SJSA1 (cell line): ENCODE data around the gene PLCL2. TPM values are rescaled to one million over a fixed set of nuclear protein-coding genes. Genes with fewer than 3 reads are reported as not detected.

Experiments used
- DNase-seq, 2 experiments: peaks; one replicate each; pipeline ENCODE4 v3.0.0-alpha.2; 2015 to 2020; ENCODE audit warnings: low spot score in 2 of 2, low read depth in 1 of 2
- H3K27ac ChIP-seq: fragments of 250-450 bp; sonication (Bioruptor Pico); 2 replicates; pipeline ENCODE4 v1.5.1; 2020; ENCODE audit warnings: mild to moderate bottlenecking, moderate library complexity
- H3K27me3 ChIP-seq: fragments of 250-450 bp; sonication (Bioruptor Pico); replicated peaks from 2 replicates; pipeline ENCODE4 v1.5.1; 2020; ENCODE audit warnings: mild to moderate bottlenecking, moderate library complexity
- H3K36me3 ChIP-seq: fragments of 250-450 bp; sonication (Bioruptor Pico); 2 replicates; pipeline ENCODE4 v1.5.1; 2020; ENCODE audit warnings: mild to moderate bottlenecking
- H3K4me1 ChIP-seq: fragments of 250-450 bp; sonication (Bioruptor Pico); replicated peaks from 2 replicates; pipeline ENCODE4 v1.6.1; 2021; ENCODE audit warnings: mild to moderate bottlenecking
- H3K4me3 ChIP-seq: fragments of 250-450 bp; sonication (Bioruptor Pico); 2 replicates; pipeline ENCODE4 v1.5.1; 2020; ENCODE audit warnings: mild to moderate bottlenecking
- H3K9me3 ChIP-seq: fragments of 250-450 bp; sonication (Bioruptor Pico); replicated peaks from 2 replicates; pipeline ENCODE4 v1.5.1; 2020; ENCODE audit warnings: mild to moderate bottlenecking
- total RNA-seq: library from RNA; depleted of rRNA; stranded (reverse); fragments of >200 nt; shearing (Covaris generic); gene quantifications from 2 replicates; pipeline ENCODE4 v1.2.3, GENCODE V29; 2014

The PLCL2 gene
- total RNA-seq, 1 experiment from 2014 or later = 9.3 TPM

DNA sequence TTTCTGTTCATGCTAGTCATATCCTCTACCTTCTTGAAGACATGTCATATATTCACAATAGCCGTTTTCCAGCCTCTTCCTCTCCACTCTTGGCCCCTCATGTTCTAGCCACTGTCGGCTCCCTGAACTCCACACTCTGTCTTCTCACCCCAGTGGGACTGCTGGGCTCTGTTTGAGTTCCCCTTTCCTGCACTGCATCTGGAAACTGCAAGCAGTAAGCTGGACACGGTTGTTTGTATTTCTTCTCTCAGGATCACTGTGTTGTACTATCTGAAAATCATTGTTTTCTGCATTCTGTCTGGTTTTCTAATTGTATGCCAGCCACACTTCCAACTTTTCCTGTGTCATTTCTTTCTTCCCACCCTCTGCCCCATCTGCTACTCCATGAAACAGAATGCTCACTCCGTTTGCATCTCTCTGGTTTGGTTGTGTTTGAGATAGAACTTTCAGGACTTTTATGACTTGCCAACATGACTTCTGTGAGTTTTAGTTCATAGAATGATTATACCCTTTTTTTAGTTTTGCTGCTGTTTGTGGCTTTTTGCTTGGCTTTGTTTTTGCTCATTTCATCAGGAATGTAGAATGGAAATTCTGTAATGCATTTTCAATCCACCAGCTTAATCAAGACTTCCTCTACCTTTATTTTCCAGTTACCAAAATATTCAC lies 192.3 kb downstream of the PLCL2 start:
- no peaks in the 10 kb centered on the region for H3K9me3 ChIP-seq
- H3K27me3 ChIP-seq = no peaks in the 10 kb centered on the region
- no peak for DNase-seq
- no peak overlapping the region for H3K27ac ChIP-seq
- no peak overlapping the region for H3K4me3 ChIP-seq
- H3K36me3 ChIP-seq = no peaks in the 10 kb centered on the region
- no peaks in the 10 kb centered on the region for H3K4me1 ChIP-seq

DNA sequence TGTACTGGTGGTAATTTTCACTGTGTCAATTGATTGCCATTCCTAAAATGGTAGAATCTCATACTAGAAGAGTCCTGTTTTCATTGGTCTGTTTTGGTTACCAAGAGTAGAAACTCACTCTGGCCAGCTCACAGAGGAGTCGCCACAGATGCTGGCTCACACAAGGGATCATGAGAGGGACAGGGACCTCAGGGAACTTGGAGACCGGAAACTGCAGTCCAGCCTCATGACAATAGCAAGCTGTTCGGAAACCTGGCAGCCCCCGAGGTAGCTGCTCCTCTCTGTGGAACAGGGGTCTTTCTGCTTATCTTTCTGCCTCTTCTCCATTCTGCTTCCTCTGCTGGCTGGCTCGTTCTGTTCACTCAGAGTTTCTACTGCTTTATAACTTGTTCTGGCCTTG lies 192.9 kb downstream of the PLCL2 start:
- H3K9me3 ChIP-seq = no peaks in the 10 kb centered on the region
- no peak for DNase-seq
- H3K4me1 ChIP-seq = no peaks in the 10 kb centered on the region
- H3K27ac ChIP-seq = no peak overlapping the region
- H3K27me3 ChIP-seq = no peaks in the 10 kb centered on the region
- H3K4me3 ChIP-seq = no peak overlapping the region
- H3K36me3 ChIP-seq = no peaks in the 10 kb centered on the region

DNA sequence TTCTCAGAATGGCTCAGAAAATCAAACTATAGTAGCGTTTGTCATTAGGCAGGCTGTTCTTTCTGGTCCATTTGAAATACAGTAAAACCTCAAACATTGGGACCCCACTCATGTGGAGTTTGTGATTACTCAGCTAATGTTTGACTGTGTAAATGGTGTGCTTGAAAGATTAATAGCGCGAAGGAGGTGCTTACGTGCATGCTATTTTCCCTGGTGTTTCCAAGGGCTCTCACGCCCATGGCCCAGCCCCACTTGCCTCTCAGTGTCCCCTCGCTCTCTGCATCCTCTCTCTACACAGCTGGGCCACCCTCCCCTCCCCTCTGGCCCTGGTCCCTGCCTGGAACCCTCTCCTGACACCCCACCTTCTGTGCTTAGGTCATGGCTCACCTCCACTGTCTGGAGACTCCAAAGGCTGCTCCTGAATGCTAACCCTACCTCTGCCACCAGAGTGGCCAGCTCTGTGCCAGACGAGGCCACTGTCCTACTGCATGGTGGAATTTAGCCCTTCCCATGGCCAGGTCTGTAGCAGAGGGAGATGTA lies 194.2 kb downstream of the PLCL2 start:
- Histone ChIP-seq H3K27me3 (no peaks in the 10 kb centered on the region), H3K4me3 (no peak overlapping the region), H3K36me3 (no peaks in the 10 kb centered on the region), H3K4me1 (no peaks in the 10 kb centered on the region), H3K9me3 (no peaks in the 10 kb centered on the region), H3K27ac (no peak overlapping the region)
- DNase-seq = no peak

DNA sequence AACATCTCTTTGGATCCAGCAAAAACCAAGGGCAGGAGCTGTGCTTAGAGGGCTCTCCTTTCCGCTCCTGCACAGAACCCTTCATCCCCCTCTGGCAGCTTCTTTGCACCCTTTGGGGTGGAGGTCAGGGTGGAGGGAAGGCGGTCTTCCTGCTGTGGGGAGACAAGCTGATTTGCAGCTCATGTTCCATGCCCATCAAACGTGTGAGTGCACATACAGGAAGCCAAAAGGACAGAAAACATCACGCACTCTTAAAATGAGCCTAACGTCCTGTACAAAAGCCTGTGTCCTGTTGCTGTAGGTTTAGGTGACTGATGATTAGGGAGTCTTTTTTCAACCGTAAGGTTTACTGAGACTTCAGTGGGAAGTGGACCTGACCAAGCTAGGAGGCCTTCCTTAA lies 195.2 kb downstream of the PLCL2 start:
- H3K27ac ChIP-seq = no peak overlapping the region
- H3K4me3 ChIP-seq = no peak overlapping the region
- no peaks in the 10 kb centered on the region for H3K27me3 ChIP-seq
- no peaks in the 10 kb centered on the region for H3K4me1 ChIP-seq
- no peak for DNase-seq
- H3K36me3 ChIP-seq = no peaks in the 10 kb centered on the region
- H3K9me3 ChIP-seq = no peaks in the 10 kb centered on the region

DNA sequence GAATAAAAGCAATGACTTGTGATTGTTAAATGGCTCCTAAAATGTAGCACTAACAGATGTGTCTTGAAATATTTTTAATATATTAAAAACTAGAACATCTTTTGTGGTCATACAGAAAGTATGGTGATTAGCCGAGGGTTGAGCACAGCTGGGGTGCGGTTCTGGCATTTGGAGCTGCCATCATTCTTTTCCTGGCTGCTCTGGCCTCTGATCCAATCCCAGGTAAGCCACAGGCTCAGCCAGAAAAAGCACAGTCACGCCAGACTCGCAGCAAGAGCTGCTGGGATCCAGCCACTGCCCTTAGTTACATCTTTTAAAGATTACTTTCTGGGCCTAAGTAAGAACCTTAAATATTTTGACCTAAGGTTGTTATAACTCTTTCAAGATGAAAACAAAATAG lies 196.8 kb downstream of the PLCL2 start:
- Histone ChIP-seq H3K9me3 (no peaks in the 10 kb centered on the region), H3K4me3 (no peak overlapping the region), H3K36me3 (no peaks in the 10 kb centered on the region), H3K4me1 (no peaks in the 10 kb centered on the region), H3K27me3 (no peaks in the 10 kb centered on the region), H3K27ac (no peak overlapping the region)
- no peak for DNase-seq

DNA sequence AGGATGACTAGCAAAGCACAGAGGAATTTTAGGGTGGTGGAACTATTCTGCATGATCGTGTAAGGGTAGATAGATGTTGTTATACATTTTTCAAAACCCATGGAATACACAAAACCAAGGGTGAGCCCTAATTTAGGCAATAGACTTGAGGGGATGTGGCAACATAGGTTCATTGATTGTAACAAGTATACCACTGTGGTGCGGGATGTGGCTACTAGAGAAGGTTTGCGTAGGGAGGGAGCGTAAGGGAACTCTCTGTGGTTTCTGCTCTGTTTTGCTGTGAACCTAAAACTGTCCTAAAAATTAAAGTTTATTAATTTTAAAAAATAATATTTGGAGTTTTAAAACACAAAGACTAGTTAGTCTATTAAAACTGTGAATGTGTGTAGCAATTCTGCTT lies 202.8 kb downstream of the PLCL2 start:
- Histone ChIP-seq H3K4me3 (no peak overlapping the region), H3K27ac (no peak overlapping the region), H3K9me3 (no peaks in the 10 kb centered on the region), H3K27me3 (no peaks in the 10 kb centered on the region), H3K36me3 (no peaks in the 10 kb centered on the region), H3K4me1 (no peaks in the 10 kb centered on the region)
- no peak for DNase-seq

DNA sequence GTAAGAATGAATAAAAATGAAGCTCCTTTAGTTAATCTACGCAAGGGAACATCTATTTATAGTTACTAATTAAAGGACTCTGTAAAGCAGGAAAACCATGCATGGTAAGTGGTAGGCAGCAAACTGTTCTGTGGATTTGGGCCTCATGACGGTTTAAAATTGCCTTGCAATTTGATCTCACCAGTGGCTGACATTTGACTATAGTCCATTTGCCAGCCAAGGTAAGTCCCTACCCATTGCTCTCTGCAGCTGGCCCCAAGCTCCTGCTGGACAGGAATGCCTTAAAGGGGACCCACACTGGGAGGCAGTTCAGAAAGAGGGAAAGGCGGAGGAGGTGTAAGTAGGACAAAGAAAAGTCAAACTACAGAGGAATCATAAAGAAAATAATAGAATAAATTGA lies 203.3 kb downstream of the PLCL2 start:
- Histone ChIP-seq H3K27ac (no peak overlapping the region), H3K9me3 (no peaks in the 10 kb centered on the region), H3K36me3 (no peaks in the 10 kb centered on the region), H3K4me3 (no peak overlapping the region), H3K4me1 (no peaks in the 10 kb centered on the region), H3K27me3 (no peaks in the 10 kb centered on the region)
- no peak for DNase-seq

DNA sequence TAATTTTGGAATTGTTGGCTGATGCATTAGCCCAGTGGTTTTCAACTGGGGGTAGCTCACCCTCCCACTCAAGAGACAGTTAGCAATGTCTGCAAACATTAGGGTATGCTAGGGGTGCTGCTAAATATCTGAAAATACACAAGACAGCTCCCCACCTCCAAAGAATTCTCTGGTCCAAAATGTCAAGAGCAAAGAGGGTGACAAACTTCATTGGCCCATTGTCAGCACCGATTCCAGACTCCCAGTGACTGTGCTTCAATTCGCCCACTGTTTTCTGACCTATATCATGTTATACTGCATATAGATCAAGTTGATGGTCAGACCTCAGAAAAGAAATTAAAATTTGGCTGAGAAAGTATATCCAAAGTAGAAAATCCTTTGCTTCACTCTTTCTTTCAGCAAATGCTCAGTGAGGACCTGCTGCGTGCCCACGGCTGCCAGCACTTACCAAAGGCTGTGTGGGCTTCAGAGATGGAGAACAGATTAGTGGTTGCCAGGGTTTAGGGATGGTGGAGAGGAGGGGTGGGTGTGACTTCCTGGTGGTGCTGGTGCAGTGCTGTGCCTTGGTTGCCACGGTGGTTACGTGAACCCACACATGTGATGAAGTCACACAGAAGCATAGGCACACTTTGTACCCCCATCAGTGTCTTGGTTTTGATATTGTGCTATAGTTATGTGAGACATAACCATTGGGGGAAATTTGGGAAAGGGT lies 204.0 kb downstream of the PLCL2 start:
- Histone ChIP-seq H3K4me1 (no peaks in the 10 kb centered on the region), H3K9me3 (no peaks in the 10 kb centered on the region), H3K36me3 (no peaks in the 10 kb centered on the region), H3K27ac (no peak overlapping the region), H3K27me3 (no peaks in the 10 kb centered on the region), H3K4me3 (no peak overlapping the region)
- no peak for DNase-seq

DNA sequence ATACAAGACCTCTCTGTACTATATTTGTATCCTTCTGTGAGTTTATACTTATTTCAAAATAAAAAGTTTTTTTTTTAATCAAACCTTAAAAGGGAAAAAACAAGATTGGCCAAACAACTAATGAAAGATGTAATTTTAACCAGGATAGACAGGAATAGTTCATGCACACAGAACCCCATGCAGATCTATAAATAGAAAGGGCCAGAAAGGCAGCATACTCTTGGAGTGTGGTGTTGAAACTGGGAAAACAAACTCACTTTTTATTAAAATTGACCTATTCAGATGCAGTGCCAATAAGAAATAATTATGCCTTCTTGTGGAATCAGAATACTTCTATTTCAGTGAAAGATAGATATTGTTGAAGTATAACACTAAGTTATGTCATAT lies 204.6 kb downstream of the PLCL2 start:
- DNase-seq = no peak
- Histone ChIP-seq H3K36me3 (no peaks in the 10 kb centered on the region), H3K27me3 (no peaks in the 10 kb centered on the region), H3K27ac (no peak overlapping the region), H3K4me1 (no peaks in the 10 kb centered on the region), H3K9me3 (no peaks in the 10 kb centered on the region), H3K4me3 (no peak overlapping the region)

DNA sequence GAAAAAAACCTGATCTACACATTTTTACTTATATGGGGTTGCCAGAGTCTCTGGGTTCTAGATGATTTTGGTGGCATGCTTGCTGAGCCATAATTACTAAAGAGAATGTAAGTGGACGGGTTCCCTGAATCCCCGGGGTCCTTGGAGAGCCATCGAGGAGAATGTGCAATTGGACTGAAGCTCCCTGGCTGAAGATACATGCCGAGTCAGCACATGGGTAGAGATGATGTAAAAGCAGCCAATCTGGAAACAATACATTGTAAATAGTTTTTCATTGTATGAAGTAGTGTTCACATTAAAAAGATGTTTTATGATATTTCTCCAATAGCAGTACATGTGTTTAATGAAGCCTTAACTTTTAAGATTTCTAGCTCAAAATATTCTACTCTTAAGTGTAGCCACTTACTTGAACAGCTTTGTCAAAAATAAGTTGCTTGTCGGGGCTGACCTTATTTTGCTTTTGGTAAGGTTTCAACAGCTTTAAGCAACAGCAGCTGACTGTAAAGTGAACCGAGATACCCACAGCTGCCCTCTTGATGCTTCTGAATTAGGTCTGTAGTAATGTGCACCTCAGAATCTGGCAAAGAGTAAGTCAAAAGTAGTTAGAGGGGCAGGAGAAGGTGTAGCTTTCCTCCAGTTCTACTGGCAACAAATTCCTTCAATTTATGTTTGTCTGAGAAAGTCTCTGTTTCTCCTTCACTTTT lies 205.7 kb downstream of the PLCL2 start:
- Histone ChIP-seq H3K4me3 (no peak overlapping the region), H3K4me1 (no peaks in the 10 kb centered on the region), H3K36me3 (no peaks in the 10 kb centered on the region), H3K27me3 (no peaks in the 10 kb centered on the region), H3K9me3 (no peaks in the 10 kb centered on the region), H3K27ac (no peak overlapping the region)
- no peak for DNase-seq

DNA sequence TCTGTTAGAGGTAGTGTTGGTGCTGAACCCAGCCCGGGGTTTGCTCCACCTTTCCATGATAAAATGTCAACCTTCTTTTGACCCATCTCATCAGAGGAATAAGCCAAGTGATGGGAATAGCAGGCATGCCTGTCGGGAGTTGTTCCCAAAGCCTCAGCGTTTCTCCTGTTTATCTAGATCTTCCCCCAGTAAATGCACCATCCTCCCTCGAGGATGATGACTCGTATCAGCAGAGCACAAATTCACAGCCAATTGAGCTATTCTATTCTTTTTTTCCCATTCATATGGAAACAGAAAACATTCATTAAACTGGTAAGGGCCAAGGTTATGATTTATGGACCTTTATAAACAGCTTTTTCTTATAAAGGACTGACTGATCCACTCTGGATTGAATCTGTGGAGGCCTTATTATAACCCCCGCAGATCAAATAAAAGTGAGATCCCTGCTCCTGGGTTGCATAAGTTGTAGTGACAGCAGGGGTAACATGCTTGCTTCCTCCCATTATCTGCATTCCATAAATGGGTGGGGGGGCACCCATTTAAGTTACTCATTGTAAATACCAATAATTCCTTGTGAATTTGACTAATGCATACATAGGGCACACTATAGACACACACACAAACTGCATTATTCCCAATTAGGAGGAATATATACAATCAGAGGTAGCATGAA lies 207.3 kb downstream of the PLCL2 start:
- DNase-seq = no peak
- no peak overlapping the region for H3K27ac ChIP-seq
- no peaks in the 10 kb centered on the region for H3K36me3 ChIP-seq
- no peaks in the 10 kb centered on the region for H3K4me1 ChIP-seq
- H3K27me3 ChIP-seq = no peaks in the 10 kb centered on the region
- no peaks in the 10 kb centered on the region for H3K9me3 ChIP-seq
- H3K4me3 ChIP-seq = no peak overlapping the region

DNA sequence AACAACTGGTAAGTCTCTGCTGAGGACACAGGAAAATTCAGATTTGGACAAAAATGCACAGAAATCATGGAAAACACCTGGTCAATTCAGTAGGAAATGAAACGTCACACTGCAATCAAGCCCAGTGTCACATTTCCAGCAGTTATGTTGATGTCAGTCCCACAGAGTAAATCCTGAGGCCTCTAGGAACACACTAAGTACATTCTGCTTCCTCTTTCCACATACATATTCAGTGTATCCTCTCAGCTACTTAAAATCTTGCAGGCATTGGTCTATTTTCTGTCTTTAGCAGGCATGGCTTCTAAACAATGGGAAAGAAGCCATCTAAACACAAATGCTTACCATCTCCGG lies 207.8 kb downstream of the PLCL2 start:
- DNase-seq = no peak
- no peaks in the 10 kb centered on the region for H3K9me3 ChIP-seq
- H3K27me3 ChIP-seq = no peaks in the 10 kb centered on the region
- H3K4me3 ChIP-seq = no peak overlapping the region
- H3K4me1 ChIP-seq = no peaks in the 10 kb centered on the region
- H3K27ac ChIP-seq = no peak overlapping the region
- no peaks in the 10 kb centered on the region for H3K36me3 ChIP-seq

DNA sequence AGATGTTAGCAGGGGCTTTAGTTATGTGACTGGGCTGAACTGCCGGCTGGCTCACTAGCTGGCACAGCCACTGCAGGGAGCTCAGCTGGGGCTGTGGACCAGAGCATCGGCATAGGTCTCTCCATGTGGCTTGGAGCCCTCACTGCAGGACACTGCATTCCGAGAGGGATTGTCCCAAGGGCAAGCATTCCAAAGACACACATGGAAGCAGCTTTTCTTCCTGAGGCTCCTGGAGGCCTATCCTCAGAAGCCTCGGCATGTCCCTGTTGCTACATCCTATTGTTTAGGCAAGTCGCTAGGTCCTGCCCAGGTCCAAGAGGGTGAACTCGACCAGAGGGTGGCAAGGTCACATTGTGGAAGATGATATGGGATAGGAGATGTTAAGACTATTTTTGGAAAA lies 209.8 kb downstream of the PLCL2 start:
- Histone ChIP-seq H3K27me3 (no peaks in the 10 kb centered on the region), H3K9me3 (no peaks in the 10 kb centered on the region), H3K36me3 (no peaks in the 10 kb centered on the region), H3K4me3 (no peak overlapping the region), H3K27ac (no peak overlapping the region), H3K4me1 (no peaks in the 10 kb centered on the region)
- no peak for DNase-seq

DNA sequence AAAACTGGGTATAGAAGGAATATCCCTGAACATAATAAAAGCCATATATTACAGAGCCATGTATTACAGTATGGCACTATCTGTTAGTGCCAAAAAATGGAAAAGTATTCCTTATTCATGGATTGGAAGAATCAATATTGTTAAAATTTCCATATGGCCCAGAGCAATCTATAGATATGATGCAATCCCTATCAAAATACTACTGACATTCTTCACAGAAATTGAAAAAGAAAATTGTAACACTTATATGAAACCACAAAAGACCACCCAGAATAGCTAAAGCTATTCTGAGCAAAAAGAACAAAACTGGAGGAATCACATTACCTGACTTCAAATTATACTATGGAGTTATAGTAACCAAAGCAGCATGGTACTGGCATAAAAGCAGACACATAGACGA lies 218.8 kb downstream of the PLCL2 start:
- H3K4me1 ChIP-seq = no peaks in the 10 kb centered on the region
- DNase-seq = no peak
- no peaks in the 10 kb centered on the region for H3K9me3 ChIP-seq
- no peaks in the 10 kb centered on the region for H3K36me3 ChIP-seq
- no peak overlapping the region for H3K4me3 ChIP-seq
- H3K27ac ChIP-seq = no peak overlapping the region
- H3K27me3 ChIP-seq = no peaks in the 10 kb centered on the region
